ENCODE measurements around the gene AMFR.

AMFR gene

GRCh38 chr16:56330476-56330875 is 94.9 kb downstream of the AMFR start:
- DNase-seq (ENCODE audit: low spot score): no peak

- DNase-seq (ENCODE audit: low spot score): no peak
Measured at GRCh38 chr16:56329887-56330286, 95.5 kb downstream of the AMFR start.

DNA sequence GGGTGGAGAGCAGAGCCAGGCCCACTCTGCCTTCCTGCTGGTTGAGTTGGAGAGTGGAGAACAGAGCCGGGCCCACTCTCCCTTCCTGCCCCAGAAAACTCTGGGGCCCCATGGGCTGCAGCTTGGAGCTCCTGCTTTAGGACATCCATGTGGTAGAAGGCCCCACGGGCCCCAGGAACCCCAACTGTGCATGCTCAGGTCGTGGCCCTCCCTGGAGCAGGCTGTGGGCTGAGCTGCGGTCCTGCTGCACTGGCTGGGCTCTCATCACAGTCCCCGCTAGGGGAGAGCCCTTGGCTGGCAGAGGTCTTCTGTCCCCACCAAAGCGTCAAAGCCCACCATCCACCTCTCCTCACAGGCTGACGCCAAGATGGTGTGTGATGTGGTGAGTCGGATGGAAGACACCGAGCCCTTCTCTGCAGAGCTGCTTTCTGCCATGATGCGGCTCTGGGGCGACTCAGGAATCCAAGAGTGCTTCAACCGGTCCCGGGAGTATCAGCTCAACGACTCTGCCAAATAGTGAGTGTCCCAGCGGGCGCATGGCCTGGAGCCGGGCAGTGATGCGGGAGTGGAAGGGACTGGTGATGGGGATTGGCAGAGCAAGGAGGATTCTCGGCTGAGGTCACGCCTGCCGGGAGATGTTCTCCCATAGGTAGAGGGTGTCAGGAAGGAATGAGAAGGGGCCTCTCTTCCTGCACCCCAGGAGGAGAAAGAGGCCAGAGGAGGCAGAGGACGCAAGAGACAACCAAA is 96.9 kb downstream of the AMFR start:
- DNase-seq (ENCODE audit: low spot score): no peak

GRCh38 chr16:56327929-56328258 is 97.5 kb downstream of the AMFR start:
- no peak for DNase-seq (ENCODE audit: low spot score)

- DNase-seq (ENCODE audit: low spot score): no peak
Measured at GRCh38 chr16:56327071-56327928, 98.0 kb downstream of the AMFR start.

- DNase-seq (ENCODE audit: low spot score): no peak
Measured at GRCh38 chr16:56325956-56326355, 99.4 kb downstream of the AMFR start.

- DNase-seq (ENCODE audit: low spot score): no peak
Measured at GRCh38 chr16:56324406-56324805, 100.9 kb downstream of the AMFR start.

DNA sequence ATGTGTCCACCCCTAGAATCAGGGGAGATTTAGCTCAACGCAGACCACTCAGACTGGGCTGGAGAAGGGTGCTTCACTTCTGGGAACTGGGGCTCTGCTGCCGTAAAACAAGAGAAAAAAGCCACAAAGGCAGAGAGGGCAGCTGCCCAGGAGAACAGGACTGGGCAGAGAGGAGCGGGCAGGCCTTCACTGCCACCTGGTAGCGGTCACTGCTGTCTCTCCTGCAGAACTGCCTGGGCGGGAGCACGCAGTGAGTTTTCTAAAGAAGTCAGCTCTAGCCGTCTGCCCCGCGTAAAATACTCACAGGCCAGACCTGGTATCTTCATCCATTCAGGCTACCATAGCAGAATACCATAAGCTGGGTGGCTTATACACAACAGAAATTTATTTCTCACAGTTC is 103.8 kb downstream of the AMFR start:
- DNase-seq (ENCODE audit: low spot score): no peak

DNA sequence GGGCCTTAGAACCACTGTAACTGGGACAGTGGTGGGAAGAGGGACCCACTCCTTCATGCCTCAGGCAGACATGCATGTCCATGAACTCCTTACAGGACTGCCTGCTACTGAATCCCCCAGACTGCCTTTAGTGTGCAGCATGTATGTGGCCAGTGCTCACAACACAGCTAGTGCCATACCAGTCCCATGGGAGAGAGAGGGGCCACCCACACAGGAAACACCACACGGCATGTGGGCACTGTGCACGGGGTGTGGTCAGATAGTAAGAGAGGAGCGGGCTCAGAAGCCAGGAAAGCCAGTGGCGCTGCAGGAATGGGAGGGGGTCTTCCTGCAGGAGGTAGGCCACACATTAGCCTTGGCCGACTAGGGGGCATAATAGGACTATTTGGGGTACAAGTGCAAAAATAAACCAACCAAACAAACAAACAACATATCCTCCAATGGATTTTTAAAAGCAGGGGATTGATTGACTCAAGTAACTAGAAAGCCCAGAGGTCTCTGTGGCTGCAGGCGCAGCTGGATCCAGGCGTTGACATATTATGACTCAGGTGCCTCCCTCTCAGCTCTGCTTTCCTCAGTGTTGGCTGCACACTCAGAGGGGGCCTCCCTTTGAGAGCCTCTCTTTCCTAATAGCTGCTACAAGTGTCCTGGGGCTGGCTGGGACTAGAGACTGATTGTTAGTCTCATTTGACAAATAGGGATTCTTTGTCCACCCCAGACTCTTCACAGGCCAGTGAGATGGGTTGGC is 104.4 kb downstream of the AMFR start:
- no peak for DNase-seq (ENCODE audit: low spot score)

GRCh38 chr16:56320056-56320455 is 105.3 kb downstream of the AMFR start:
- DNase-seq (ENCODE audit: low spot score): no peak

DNA sequence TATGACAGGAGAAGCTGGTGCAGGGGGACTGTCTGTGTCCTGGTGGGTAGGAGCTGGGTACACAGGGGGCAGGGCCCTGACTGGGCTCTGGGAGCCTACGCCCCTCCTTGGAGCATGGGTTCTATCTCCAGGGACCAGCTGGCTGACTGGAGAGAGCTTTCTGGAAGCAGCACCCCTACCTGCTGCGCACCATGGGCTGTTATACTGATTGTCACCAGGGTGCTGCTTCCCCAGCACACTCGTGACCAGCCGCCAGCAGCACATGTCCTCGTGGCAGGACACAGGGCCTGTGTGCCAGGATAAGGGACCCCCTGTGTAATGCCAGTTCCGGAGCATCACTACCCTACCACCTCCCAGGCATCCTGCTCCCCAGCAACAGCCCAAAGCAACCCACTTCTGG is 106.0 kb downstream of the AMFR start:
- no peak for DNase-seq (ENCODE audit: low spot score)

- DNase-seq (ENCODE audit: low spot score): no peak
Measured at GRCh38 chr16:56318827-56319140, 106.6 kb downstream of the AMFR start.

DNA sequence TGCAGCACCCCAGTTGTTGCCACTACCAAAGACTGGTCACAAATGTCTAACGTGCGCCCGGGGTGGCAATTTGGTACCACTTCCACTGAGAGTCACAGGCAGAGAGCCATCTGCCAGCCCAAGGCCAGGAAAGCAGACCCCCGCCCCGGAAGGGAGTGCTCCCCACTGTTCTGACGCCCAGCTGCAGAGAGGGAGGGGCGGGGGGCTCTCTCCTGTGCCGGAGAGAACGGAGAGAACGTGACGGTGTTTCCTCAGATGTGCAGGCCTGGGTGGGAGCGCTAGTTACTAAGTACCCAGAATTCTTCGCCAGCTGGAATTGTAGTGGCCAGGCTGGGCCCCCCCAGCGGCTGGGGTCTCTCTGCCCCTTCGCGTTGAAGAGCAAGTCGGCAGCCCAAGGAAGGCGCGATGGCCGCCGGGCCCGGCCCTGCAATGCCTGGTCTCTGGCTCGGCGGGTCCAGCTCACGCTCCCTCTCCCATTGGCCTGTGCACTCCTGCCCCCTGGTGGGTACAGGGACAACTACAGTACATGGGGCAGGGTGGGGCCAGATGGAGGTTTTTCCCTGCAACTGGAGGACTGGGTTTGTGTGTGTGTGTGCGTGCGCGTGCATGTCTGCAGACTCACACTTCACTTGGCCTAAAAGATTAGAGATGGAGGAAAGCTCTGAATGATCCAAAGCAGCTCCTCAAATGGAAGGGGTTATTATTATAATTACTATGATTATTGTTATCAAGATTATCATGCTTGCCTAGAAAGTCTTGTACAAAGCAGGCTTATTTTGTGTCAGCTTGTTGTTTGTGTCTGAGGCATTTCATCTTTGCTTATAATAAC is 107.1 kb downstream of the AMFR start:
- DNase-seq (ENCODE audit: low spot score): peak; percentile 97

- no peak for DNase-seq (ENCODE audit: low spot score)
Measured at GRCh38 chr16:56316545-56316944, 108.8 kb downstream of the AMFR start.

GRCh38 chr16:56315955-56316354 is 109.4 kb downstream of the AMFR start:
- no peak for DNase-seq (ENCODE audit: low spot score)

DNA sequence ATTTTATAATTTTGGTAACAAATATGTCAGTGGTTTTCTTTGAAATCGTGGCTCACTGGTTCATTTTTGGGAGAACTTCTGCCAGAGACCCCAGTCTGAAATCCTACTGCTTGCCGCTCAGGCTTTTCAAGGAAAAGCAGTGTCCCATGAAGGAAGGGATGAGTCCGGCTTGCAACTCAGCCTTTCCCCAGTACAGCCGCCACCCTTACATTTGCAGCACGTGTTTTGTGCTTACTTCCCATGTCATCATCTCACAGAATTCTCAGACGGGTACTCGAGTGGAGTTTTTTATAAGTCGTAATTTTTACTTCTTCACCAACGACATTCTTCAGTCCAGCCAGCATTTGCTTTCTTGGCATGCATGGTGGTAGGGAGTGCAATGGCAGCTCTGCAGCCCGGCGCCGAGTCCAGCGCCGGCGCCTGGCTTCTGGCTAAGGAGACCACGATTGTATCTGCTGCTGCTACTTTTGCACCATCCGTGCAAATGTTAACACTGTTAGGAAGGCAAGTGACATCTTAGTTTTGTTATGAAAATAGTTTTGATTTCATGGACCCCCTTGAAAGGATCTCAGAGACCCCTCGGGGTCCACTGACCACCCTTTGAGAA is 111.0 kb downstream of the AMFR start:
- no peak for DNase-seq (ENCODE audit: low spot score)

DNA sequence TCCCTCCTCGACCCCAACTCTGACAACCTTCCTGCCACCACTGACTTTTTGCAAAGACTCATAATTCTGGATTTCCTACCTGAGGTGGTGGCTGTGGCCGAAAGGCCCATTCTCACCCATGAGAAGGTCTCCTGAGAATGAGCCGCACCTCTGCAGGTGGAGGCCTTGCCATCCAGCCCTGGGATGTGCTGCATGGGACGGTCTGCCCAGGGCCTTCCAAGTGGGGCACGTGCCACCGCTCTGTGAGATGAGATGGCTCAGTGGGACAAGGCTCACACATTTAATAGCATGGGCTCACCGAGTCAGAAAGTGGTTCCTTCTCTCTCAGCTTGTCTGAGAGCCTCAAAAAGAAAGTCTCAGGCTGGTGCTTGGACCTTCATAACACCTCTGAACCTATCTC is 112.8 kb downstream of the AMFR start:
- DNase-seq (ENCODE audit: low spot score): no peak

- no peak for DNase-seq (ENCODE audit: low spot score)
Measured at GRCh38 chr16:56312028-56312300, 113.4 kb downstream of the AMFR start.
